H1 (cell line): ENCODE measurements around the gene CCDC18. TPM values are rescaled to one million over a fixed set of nuclear protein-coding genes. Genes with fewer than 3 reads are reported as not detected.

ENCODE experiments used
- CTCF ChIA-PET: fragments of 300-600 bp; sonication (Branson Sonifier 250); formaldehyde crosslinking; loops from one replicate; lab custom pipeline; 2021; ENCODE audit not compliant: partially characterized antibody; lab: Charles Lee
- POLR2A ChIA-PET: fragments of 300-600 bp; sonication (Branson Sonifier 250); formaldehyde crosslinking; loops from one replicate; lab custom pipeline; 2021; ENCODE audit warnings: inconsistent platforms; ENCODE audit not compliant: partially characterized antibody; lab: Charles Lee
- DNase-seq, 2 experiments: peaks; one replicate each; pipeline versions ENCODE4 v3.0.0 to v3.0.0-alpha.2; 2010 to 2022; ENCODE audit warnings: low spot score in 2 of 2, low read depth in 1 of 2, mixed read lengths in 1 of 2
- FAIRE-seq: peaks from 2 replicates; lab custom pipeline; 2011; peaks lifted over from hg19 to GRCh38; lab: Jason Lieb, UNC
- H2AFZ ChIP-seq: 2 replicates; pipeline ENCODE4 v1.8.1; 2012; ENCODE audit warnings: low read length, inconsistent platforms
- H2AK5ac ChIP-seq: 2 replicates; pipeline ENCODE4 v1.6.1; 2013; ENCODE audit warnings: low read depth, low read length
- H2BK120ac ChIP-seq: replicated peaks from 2 replicates; pipeline ENCODE3; 2013; ENCODE audit warnings: low read depth, low read length, inconsistent platforms
- H2BK12ac ChIP-seq: 2 replicates; pipeline ENCODE4 v1.6.1; 2013; ENCODE audit warnings: low read depth, low read length
- H2BK15ac ChIP-seq: 2 replicates; pipeline ENCODE4 v1.6.1; 2013; ENCODE audit warnings: low read length
- H2BK20ac ChIP-seq: 2 replicates; pipeline ENCODE4 v1.6.1; 2013; ENCODE audit warnings: low read length
- H2BK5ac ChIP-seq: 2 replicates; pipeline ENCODE4 v1.6.1; 2013; ENCODE audit warnings: low read depth, low read length
- H3K14ac ChIP-seq: 2 replicates; pipeline ENCODE4 v1.6.1; 2013; ENCODE audit warnings: inconsistent platforms; ENCODE audit not compliant: insufficient read length
- H3K18ac ChIP-seq: 2 replicates; pipeline ENCODE4 v1.6.1; 2013; ENCODE audit warnings: low read length; ENCODE audit errors: extremely low read depth
- H3K23ac ChIP-seq: 2 replicates; pipeline ENCODE4 v1.6.1; 2013; ENCODE audit warnings: inconsistent platforms; ENCODE audit not compliant: insufficient read length
- H3K23me2 ChIP-seq: 2 replicates; pipeline ENCODE4 v1.6.1; 2013; ENCODE audit warnings: low read depth, low read length
- H3K27ac ChIP-seq: 2 replicates; pipeline ENCODE4 v1.6.1; 2011; ENCODE audit warnings: low read depth, low read length, inconsistent platforms
- H3K27me3 ChIP-seq, 4 experiments: replicated peaks in 1 of 4; 1 replicate in 1 of 4; 2 replicates in 3 of 4; pipeline versions ENCODE4 v1.6.1 to v1.8.1; 2011 to 2013; ENCODE audit warnings: low read length in 3 of 4, mild to moderate bottlenecking in 3 of 4, inconsistent platforms in 2 of 4, mixed read lengths in 2 of 4, moderate library complexity in 1 of 4; ENCODE audit not compliant: control insufficient read depth in 3 of 4, insufficient read depth in 3 of 4; ENCODE audit errors: extremely low read depth in 1 of 4
- H3K36me3 ChIP-seq, 4 experiments: 2 replicates each; pipeline versions ENCODE4 v1.6.1 to v1.8.1; 2011 to 2013; ENCODE audit warnings: mild to moderate bottlenecking in 4 of 4, low read length in 3 of 4, moderate library complexity in 2 of 4, control low read depth in 1 of 4, inconsistent platforms in 1 of 4; ENCODE audit not compliant: insufficient read depth in 4 of 4, control insufficient read depth in 2 of 4
- H3K4ac ChIP-seq: replicated peaks from 2 replicates; pipeline ENCODE3; 2013; ENCODE audit warnings: low read length, low read depth, mixed read lengths, inconsistent platforms; ENCODE audit not compliant: insufficient read length
- H3K4me1 ChIP-seq, 4 experiments: replicated peaks in 1 of 4; 1 replicate in 1 of 4; 2 replicates in 3 of 4; pipeline versions ENCODE4 v1.6.1 to v1.8.1; 2011 to 2013; ENCODE audit warnings: low read length in 3 of 4, inconsistent platforms in 2 of 4, mixed read lengths in 1 of 4; ENCODE audit not compliant: insufficient read depth in 4 of 4, control insufficient read depth in 3 of 4
- H3K4me2 ChIP-seq, 2 experiments: 2 replicates each; pipeline versions ENCODE4 v1.6.1 to v1.8.1; 2011 to 2013; ENCODE audit warnings: low read depth in 2 of 2, low read length in 2 of 2, control low read depth in 1 of 2, inconsistent platforms in 1 of 2, mild to moderate bottlenecking in 1 of 2; ENCODE audit not compliant: insufficient read depth in 1 of 2
- H3K4me3 ChIP-seq, 4 experiments: fragments of 200-600, 300-600 bp in 1 of 4; sonication (generic), shearing (Covaris generic), sonication (Bioruptor Twin) in 1 of 4; 2 replicates each; pipeline versions ENCODE4 v1.5.1 to v1.8.1; 2011 to 2016; ENCODE audit warnings: low read length in 4 of 4, low read depth in 3 of 4, control low read depth in 2 of 4, inconsistent platforms in 2 of 4, mild to moderate bottlenecking in 2 of 4, mixed read lengths in 1 of 4, moderate library complexity in 1 of 4; ENCODE audit not compliant: insufficient read depth in 2 of 4; ENCODE audit errors: extremely low read depth in 1 of 4
- H3K56ac ChIP-seq: replicated peaks from 2 replicates; pipeline ENCODE3; 2013; ENCODE audit warnings: low read depth, mild to moderate bottlenecking, mixed read lengths, low read length, inconsistent platforms; ENCODE audit not compliant: insufficient read length
- H3K79me1 ChIP-seq: 2 replicates; pipeline ENCODE4 v1.6.1; 2013; ENCODE audit warnings: low read depth, low read length, control low read depth
- H3K79me2 ChIP-seq, 2 experiments: 2 replicates each; pipeline versions ENCODE4 v1.6.1 to v1.8.1; 2012 to 2013; ENCODE audit warnings: low read length in 2 of 2, mild to moderate bottlenecking in 2 of 2, inconsistent platforms in 1 of 2; ENCODE audit not compliant: insufficient read depth in 2 of 2, control insufficient read depth in 1 of 2
- H3K9ac ChIP-seq, 4 experiments: replicated peaks in 1 of 4; 1 replicate in 1 of 4; 2 replicates in 3 of 4; pipeline versions ENCODE4 v1.6.1 to v1.8.1; 2011 to 2013; ENCODE audit warnings: low read depth in 3 of 4, low read length in 3 of 4, control low read depth in 2 of 4, mild to moderate bottlenecking in 2 of 4, moderate library complexity in 2 of 4, inconsistent platforms in 1 of 4; ENCODE audit errors: extremely low read depth in 1 of 4
- H3K9me3 ChIP-seq, 2 experiments: 2 replicates each; pipeline versions ENCODE4 v1.6.1 to v1.8.1; 2012 to 2013; ENCODE audit warnings: mild to moderate bottlenecking in 2 of 2, moderate library complexity in 2 of 2, control low read depth in 1 of 2, inconsistent platforms in 1 of 2, low read depth in 1 of 2, low read length in 1 of 2, mixed read lengths in 1 of 2; ENCODE audit not compliant: insufficient read depth in 2 of 2
- H4K20me1 ChIP-seq, 2 experiments: replicated peaks in 1 of 2; 2 replicates each; pipeline versions ENCODE3 to v1.8.1; 2011 to 2013; ENCODE audit warnings: inconsistent platforms in 2 of 2, low read length in 2 of 2, mild to moderate bottlenecking in 1 of 2; ENCODE audit not compliant: insufficient read depth in 2 of 2, control insufficient read depth in 1 of 2
- H4K5ac ChIP-seq: 2 replicates; pipeline ENCODE4 v1.6.1; 2013; ENCODE audit warnings: low read length, low read depth, mixed read lengths, inconsistent platforms; ENCODE audit not compliant: insufficient read length
- H4K8ac ChIP-seq: 2 replicates; pipeline ENCODE4 v1.8.0; 2013; ENCODE audit warnings: mild to moderate bottlenecking, moderate library complexity, low read length, inconsistent platforms; ENCODE audit not compliant: insufficient read depth; ENCODE audit errors: extremely low read depth
- H4K91ac ChIP-seq: replicated peaks from 2 replicates; pipeline ENCODE3; 2013; ENCODE audit warnings: low read length, mixed read lengths, inconsistent platforms; ENCODE audit not compliant: insufficient read length
- CTCF ChIP-seq, 3 experiments: IDR thresholded peaks; 1 replicate in 2 of 3; 2 replicates in 1 of 3; pipeline versions ENCODE4 v1.5.1 to v1.6.1; 2011; ENCODE audit warnings: low read length in 3 of 3, mild to moderate bottlenecking in 3 of 3, inconsistent platforms in 2 of 3, low read depth in 1 of 3, moderate library complexity in 1 of 3; ENCODE audit not compliant: insufficient read depth in 1 of 3; ENCODE audit errors: control extremely low read depth in 1 of 3
- NANOG ChIP-seq: IDR thresholded peaks from 2 replicates; pipeline ENCODE4 v1.6.1; 2011; ENCODE audit warnings: low read length, low read depth, mild to moderate bottlenecking, inconsistent platforms; ENCODE audit not compliant: insufficient read depth, poor library complexity, severe bottlenecking
- RFX5 ChIP-seq: IDR thresholded peaks from 2 replicates; pipeline ENCODE4 v1.6.1; 2011; ENCODE audit warnings: low read depth, low read length, improper control_type of control experiment, borderline replicate concordance
- SIRT6 ChIP-seq: IDR thresholded peaks from one replicate; pipeline ENCODE4 v1.7.1; 2012; ENCODE audit warnings: low read length, inconsistent platforms
- TAF1 ChIP-seq: IDR thresholded peaks from 2 replicates; pipeline ENCODE4 v1.6.1; 2011; ENCODE audit warnings: mild to moderate bottlenecking, low read depth, low read length
- WGBS, 2 experiments: shearing (Covaris generic) in 1 of 2; methylation state at CpG; one replicate each; pipeline versions ENCODE4 v1.1.6 to v1.1.7; 2013 to 2015; ENCODE audit warnings: low lambda C conversion rate in 2 of 2, mixed read lengths in 2 of 2, inconsistent platforms in 1 of 2, low coverage in 1 of 2, missing lambda C conversion rate in 1 of 2; ENCODE audit not compliant: insufficient replicate concordance in 2 of 2, insufficient coverage in 1 of 2, insufficient read length in 1 of 2; ENCODE audit errors: extremely low coverage in 1 of 2, missing lambda C conversion rate in 1 of 2; 5-methylcytosine and 5-hydroxymethylcytosine counted together
- polyA plus RNA-seq, 7 experiments: library from polyadenylated mRNA; depleted of rRNA in 3 of 7; stranded (reverse) in 5 of 7; unstranded in 2 of 7; fragments of >200 nt in 5 of 7; fragments of 200-250 nt in 2 of 7; gene quantifications; 1 replicate in 5 of 7; 2 replicates in 1 of 7; 4 replicates in 1 of 7; pipeline versions ENCODE4 v1.2.1 to v1.2.3, GENCODE V29; 2011 to 2013; ENCODE audit warnings: missing spikeins in 2 of 7, mixed read lengths in 2 of 7
- total RNA-seq: library from RNA; stranded (reverse); fragmentation: NEBNext Ultra II Directional; extraction: Animal tissue kit (Norgen Biotek cat#: 25700); gene quantifications from 2 replicates; pipeline ENCODE4 v1.2.1, GENCODE V29; 2021

Gene CCDC18
- total and polyA plus RNA-seq, 2 of the 8 experiments (the other 6 are each of a cell fraction or from before 2014, with no cell fraction given): 3.0 to 21.2 TPM

GRCh38 chr1:93221913-93222312, 41.4 kb downstream of the CCDC18 start:
- no peak overlapping the region for H3K4ac ChIP-seq
- no peak for FAIRE-seq
- TF ChIP-seq CTCF (IDR thresholded peaks at IDR 0.05; ENCODE audit: control extremely low read depth in 1 of 3, insufficient read depth in 1 of 3, low read depth in 1 of 3, low read length in 3 of 3): no peak
- TF ChIP-seq NANOG: no peak
- no peak for TF ChIP-seq TAF1
- no peak for TF ChIP-seq RFX5
- TF ChIP-seq SIRT6: no peak

More at GRCh38 chr1:93221913-93222312, 41.4 kb downstream of the CCDC18 start:
- H3K4me3 ChIP-seq: no peak overlapping the region
- H3K27me3 ChIP-seq: no peaks in the 10 kb centered on the region
- H3K4me1 ChIP-seq: no peaks in the 10 kb centered on the region
- no peak overlapping the region for H2BK120ac ChIP-seq
- no peak overlapping the region for H2BK20ac ChIP-seq
- no peak overlapping the region for H3K14ac ChIP-seq
- WGBS, 2 experiments: 96% methylated on average over 3 of the region's 3 CpGs; no CpG with 5 or more reads in 1 of the 2 experiments
- H2BK5ac ChIP-seq: no peak overlapping the region
- H4K91ac ChIP-seq: no peak overlapping the region
- CTCF ChIA-PET: interaction anchor here (0.7 to 1.5 kb wide), 4 partner anchors 10 to 347 kb away, joined by 3 read pairs; no protein-coding TSS in a partner anchor
- no peak overlapping the region for H3K9ac ChIP-seq
- H3K18ac ChIP-seq: no peak overlapping the region
- no peak overlapping the region for H3K27ac ChIP-seq
- H3K79me2 ChIP-seq: no peaks in the 10 kb centered on the region
- no peak overlapping the region for H3K56ac ChIP-seq
- H2AK5ac ChIP-seq: no peak overlapping the region
- no peak overlapping the region for H4K8ac ChIP-seq
- no peaks in the 10 kb centered on the region for H3K79me1 ChIP-seq
- POLR2A ChIA-PET: no interaction called here
- no peak overlapping the region for H3K4me2 ChIP-seq
- H4K20me1 ChIP-seq: no peaks in the 10 kb centered on the region
- no peak for DNase-seq
- no peak overlapping the region for H2BK12ac ChIP-seq
- H3K36me3 ChIP-seq: peaks cover 3 to 75% (median 23%) of the 10 kb centered on the region in 4 experiments; a peak in 7 of 8 replicates
- H2BK15ac ChIP-seq: no peak overlapping the region
- no peak overlapping the region for H2AFZ ChIP-seq
- H3K23ac ChIP-seq: no peak overlapping the region
- no peak overlapping the region for H4K5ac ChIP-seq
- H3K23me2 ChIP-seq: no peaks in the 10 kb centered on the region
- H3K9me3 ChIP-seq: peaks cover 0 to 3% of the 10 kb centered on the region in 2 experiments; a peak in 1 of 4 replicates
